ENCODE data around the gene DCAF12. TPM values are rescaled to one million over a fixed set of nuclear protein-coding genes. Genes with fewer than 3 reads are reported as not detected.

The DCAF12 gene
- 10 to 100 TPM; 34.0 to 37.0 TPM for total RNA-seq

DNA sequence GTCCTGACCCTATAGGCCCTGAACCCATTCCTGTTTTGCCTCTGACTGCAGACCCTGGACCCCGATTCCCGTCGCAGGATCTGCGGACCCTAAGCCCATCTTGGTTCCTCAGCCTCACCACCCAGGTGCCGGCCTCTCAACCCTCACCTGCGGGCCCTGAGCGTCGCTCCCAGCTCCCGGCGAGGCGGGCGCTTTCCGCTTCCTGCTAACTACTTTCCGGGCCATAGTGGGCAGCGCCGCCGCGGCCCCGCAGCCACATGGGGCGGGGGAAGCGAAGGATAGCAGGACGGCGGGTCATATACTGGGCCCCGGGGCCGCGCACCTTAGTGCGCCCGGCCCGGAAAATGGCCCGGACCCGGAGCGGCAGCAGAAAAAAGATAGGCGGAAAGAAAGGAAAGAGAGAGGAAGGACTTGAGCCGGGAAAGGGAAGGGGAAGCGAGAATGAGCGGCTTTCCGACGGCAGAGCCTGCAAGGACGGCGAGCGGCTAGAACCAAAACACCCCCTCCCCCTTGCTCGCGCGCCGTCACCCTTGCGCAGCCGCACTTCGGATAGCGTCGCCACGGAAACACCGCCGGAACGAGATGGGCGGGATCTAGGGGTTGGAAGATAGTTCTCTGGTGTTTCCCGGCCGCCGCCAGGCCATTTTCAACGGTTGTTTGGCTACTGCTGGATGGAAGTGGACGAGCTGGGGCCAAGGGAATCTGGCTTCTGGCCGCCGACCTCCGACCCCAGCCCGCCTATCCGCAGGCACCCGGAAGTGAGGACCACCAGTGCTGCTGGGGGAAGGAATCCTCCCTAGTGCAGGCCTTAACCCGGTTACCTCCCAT, at the start of gene DCAF12:
Gene DCAF12 (minus strand): TSS at position 492 of the 828 bp plus-strand sequence. CDS start 267 bp downstream, at position 225.
- peak within 1 kb of the TSS; percentile 93 for H3K4me3 Mint-ChIP-seq
- H3K9me3 Mint-ChIP-seq: no peaks in the 10 kb centered on the region
- CTCF ChIA-PET: interaction anchor here (3.6 kb wide), 1 partner anchor 127 kb away, joined by 15 read pairs; no protein-coding TSS in a partner anchor
- H3K27ac Mint-ChIP-seq: peak within 1 kb of the TSS; percentile 93
- peaks cover 25% of the 10 kb centered on the region for H3K36me3 Mint-ChIP-seq (ENCODE audit: low read depth)
- peak; percentile 94 for DNase-seq
- H3K27me3 Mint-ChIP-seq (ENCODE audit: low read depth): no peaks in the 10 kb centered on the region
- H3K4me1 Mint-ChIP-seq (ENCODE audit: low read depth): peaks cover 35% of the 10 kb centered on the region
- intact Hi-C loops (cut with micrococcal nuclease): loop anchor here (1.0 to 10.0 kb wide), 10 partner anchors 53 to 654 kb away; partner anchors contain the start of genes DNAI1, FAM219A, KIF24 and NOL6

DNA sequence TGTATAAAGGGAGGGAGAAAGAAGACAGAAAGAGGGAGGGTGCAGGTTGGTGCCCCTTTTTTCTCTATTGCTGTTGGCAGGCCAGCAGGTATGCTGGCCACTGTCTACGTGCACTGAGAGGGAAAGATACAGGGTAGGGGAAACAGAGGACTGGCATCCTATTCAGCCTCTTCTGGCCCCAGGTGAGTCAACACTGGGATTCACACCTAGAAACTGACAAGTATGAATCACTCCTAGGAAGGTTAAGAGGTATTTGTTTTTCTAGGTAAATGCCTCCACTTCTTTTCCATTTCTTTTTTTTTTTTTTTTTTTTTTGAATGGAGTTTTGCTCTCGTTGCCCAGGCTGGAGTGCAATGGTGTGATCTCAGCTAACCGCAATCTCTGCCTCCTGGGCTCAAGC, 49.6 kb upstream of the DCAF12 start:
- CTCF ChIA-PET: no interaction called here

DNA sequence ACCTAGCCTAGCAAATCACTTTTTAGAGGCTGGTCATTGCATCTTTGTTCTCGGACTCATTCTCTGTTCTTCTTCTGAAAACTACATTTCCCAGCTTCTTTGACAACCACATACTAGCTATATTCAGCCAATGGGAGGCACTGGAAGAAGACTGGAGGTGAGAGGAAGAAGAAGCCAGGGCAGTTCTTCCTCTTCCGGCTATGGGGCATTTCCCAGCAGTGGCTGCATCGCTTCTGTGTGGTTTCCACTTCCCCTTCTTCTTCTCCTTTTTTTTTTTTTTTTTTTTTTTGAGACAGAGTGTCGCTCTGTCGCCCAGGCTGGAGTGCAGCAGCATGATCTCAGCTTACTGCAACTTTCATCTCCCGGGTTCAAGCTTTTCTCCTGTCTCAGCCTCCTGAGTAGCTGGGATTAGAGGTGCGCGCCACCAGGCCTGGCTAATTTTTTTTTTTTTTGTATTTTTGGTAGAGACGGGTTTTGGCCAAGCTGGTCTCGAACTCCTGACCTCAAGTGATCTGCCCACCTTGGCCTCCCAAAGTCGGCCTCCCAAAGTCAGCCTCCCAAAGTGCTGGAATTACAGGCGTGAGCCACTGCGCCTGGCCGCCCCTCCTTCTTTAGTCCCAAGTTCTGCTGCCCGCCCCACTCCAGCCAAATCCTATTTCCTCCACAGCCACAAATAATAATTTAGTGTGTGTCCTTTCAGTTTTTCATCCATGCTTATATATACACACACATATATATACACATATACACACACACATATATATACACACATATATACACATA, 45.4 kb upstream of the DCAF12 start:
- DNase-seq: peak; percentile 67
- Mint-ChIP-seq H3K4me3 (peak overlapping the region; percentile 37), H3K9me3 (no peaks in the 10 kb centered on the region), H3K4me1 (ENCODE audit: low read depth) (peaks cover 12% of the 10 kb centered on the region), H3K27me3 (ENCODE audit: low read depth) (no peaks in the 10 kb centered on the region), H3K27ac (peak overlapping the region; percentile 71), H3K36me3 (ENCODE audit: low read depth) (no peaks in the 10 kb centered on the region)
- intact Hi-C loops (cut with micrococcal nuclease): loop anchor here (10.0 kb wide), 1 partner anchor 283 kb away; the partner anchor contains the start of genes DNAI1 and FAM219A
- CTCF ChIA-PET: interaction anchor here (0.6 to 0.7 kb wide), 2 partner anchors 56 to 193 kb away, joined by 3 read pairs; no protein-coding TSS in a partner anchor

More for the DNA sequence above, 49.6 kb upstream of the DCAF12 start:
- Mint-ChIP-seq H3K9me3 (no peaks in the 10 kb centered on the region), H3K27me3 (ENCODE audit: low read depth) (no peaks in the 10 kb centered on the region), H3K4me1 (ENCODE audit: low read depth) (peaks cover 21% of the 10 kb centered on the region), H3K36me3 (ENCODE audit: low read depth) (peaks cover 2% of the 10 kb centered on the region), H3K4me3 (no peak overlapping the region), H3K27ac (no peak overlapping the region)
- intact Hi-C loops (cut with micrococcal nuclease): loop anchor here (5.0 to 10.0 kb wide), 2 partner anchors 279 to 729 kb away; partner anchors contain the start of genes AQP3, DNAI1 and FAM219A
- no peak for DNase-seq

DNA sequence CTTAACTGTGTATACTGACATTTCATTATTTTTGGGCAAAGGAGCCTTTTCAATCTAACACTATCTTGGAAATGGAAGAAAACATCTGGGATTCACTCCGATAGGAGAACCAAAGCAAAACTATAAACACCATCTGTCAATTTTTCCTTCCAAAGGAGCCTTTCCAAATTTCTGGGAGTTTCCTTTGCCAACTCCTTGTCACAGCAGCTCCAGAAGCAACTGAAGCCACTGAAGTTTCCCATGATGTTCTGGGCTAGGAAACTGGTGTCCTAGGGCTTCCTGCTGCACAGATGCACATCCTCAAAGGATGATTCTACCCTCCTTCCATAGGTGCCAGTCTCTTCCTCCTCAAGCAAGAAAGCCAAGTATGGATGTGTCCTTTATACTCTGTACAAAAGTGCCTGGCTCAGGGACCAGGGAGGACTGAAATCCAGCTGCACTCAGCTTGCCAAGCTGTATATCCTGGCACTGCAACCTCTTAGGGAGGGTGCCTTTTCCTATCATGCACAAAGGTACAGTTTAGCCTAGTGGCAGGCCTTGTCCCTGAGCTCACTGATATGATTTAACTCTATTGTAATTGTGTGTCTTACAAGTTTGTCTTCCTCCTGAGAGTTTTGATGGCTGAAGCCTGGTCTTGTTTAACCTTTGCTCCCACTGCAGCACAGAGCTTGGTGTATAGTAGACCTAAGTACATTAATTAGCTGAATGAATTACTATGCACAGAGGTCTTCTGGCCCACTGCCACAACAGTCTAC, 43.9 kb upstream of the DCAF12 start:
- Mint-ChIP-seq H3K27me3 (ENCODE audit: low read depth) (no peaks in the 10 kb centered on the region), H3K4me3 (no peak overlapping the region), H3K9me3 (no peaks in the 10 kb centered on the region), H3K36me3 (ENCODE audit: low read depth) (no peaks in the 10 kb centered on the region), H3K4me1 (ENCODE audit: low read depth) (peaks cover 8% of the 10 kb centered on the region), H3K27ac (no peak overlapping the region)
- CTCF ChIA-PET: no interaction called here
- intact Hi-C loops (cut with micrococcal nuclease): loop anchor here (10.0 kb wide), 1 partner anchor 284 kb away; the partner anchor contains the start of genes DNAI1 and FAM219A
- DNase-seq: no peak

DNA sequence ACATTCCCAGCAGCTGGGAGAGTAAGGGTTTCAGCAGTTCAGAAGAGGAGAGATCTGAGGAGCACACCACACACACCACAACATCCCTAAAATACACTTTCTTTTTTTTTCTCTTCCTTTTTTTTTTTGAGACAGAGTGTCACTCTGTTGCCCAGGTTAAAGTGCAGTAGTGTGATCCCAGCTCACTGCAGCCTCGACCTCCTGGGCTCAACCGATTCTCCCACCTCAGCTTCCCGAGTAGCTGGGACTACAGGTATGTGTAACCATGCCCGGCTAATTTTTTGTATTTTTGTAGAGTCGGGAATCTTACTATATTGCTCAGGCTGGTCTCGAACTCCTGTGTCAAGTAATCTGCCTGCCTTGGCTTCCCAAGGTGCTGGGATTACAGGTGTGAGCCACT, 42.6 kb upstream of the DCAF12 start:
- Mint-ChIP-seq H3K27me3 (ENCODE audit: low read depth) (no peaks in the 10 kb centered on the region), H3K4me3 (no peak overlapping the region), H3K4me1 (ENCODE audit: low read depth) (peaks cover 8% of the 10 kb centered on the region), H3K27ac (no peak overlapping the region), H3K9me3 (no peaks in the 10 kb centered on the region), H3K36me3 (ENCODE audit: low read depth) (no peaks in the 10 kb centered on the region)
- CTCF ChIA-PET: interaction anchor here (0.7 kb wide), 1 partner anchor 33 kb away, joined by 7 read pairs; no protein-coding TSS in a partner anchor
- no peak for DNase-seq
- intact Hi-C loops (cut with micrococcal nuclease): no loop called here

DNA sequence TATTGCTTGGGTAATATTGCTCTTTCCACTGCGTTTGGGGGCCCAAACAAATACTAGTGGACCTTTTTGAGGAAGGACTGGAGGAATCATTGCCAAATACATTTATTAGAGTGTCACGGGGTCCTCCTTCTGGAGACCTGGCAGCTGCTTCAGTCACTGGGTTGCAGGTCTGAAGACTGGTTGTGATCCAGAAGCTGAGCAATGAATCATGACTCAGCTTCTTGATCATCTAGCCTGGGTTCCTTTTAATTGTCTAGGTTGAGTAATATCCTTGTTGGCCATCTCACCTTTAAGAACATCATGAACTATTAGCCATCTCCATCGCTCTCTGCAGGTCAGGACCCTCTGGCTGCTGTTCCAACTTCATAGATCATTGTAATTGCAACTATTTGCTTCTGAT, 36.9 kb upstream of the DCAF12 start:
- no peaks in the 10 kb centered on the region for H3K4me1 Mint-ChIP-seq (ENCODE audit: low read depth)
- DNase-seq: no peak
- no peaks in the 10 kb centered on the region for H3K9me3 Mint-ChIP-seq
- no peaks in the 10 kb centered on the region for H3K36me3 Mint-ChIP-seq (ENCODE audit: low read depth)
- no peak overlapping the region for H3K4me3 Mint-ChIP-seq
- intact Hi-C loops (cut with micrococcal nuclease): no loop called here
- no peak overlapping the region for H3K27ac Mint-ChIP-seq
- CTCF ChIA-PET: interaction anchor here (1.0 kb wide), 1 partner anchor 16 kb away, joined by 3 read pairs; no protein-coding TSS in a partner anchor
- H3K27me3 Mint-ChIP-seq (ENCODE audit: low read depth): no peaks in the 10 kb centered on the region

DNA sequence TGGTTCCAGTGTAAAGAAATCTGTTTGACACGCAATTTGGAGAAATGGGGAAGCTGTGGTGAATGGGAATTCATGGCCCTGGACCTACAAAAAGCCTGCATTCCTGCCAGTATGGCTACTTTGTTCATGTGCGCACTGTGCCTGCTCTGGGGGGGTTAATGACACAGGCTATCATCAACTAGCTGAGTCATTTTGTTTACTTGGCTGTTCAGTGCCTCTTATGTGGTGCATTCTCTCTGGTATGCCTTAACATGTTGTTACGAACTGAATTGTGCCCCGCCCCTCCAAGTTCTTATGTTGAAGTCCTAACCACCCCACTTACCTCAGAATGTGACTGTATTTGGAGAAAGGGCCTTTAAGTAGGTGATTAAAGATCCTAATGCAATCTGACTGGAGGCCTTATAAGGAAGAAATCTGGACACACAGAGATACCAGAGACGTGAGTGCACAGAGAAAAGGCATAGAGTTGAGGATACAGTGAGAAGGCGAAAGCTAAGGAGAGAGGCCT, 31.9 kb upstream of the DCAF12 start:
- Mint-ChIP-seq H3K4me1 (ENCODE audit: low read depth) (no peaks in the 10 kb centered on the region), H3K9me3 (no peaks in the 10 kb centered on the region), H3K4me3 (no peak overlapping the region), H3K36me3 (ENCODE audit: low read depth) (no peaks in the 10 kb centered on the region), H3K27ac (no peak overlapping the region), H3K27me3 (ENCODE audit: low read depth) (no peaks in the 10 kb centered on the region)
- intact Hi-C loops (cut with micrococcal nuclease): no loop called here
- CTCF ChIA-PET: interaction anchor here (0.5 to 1.0 kb wide), 2 partner anchors 94 to 265 kb away, joined by 3 read pairs; no protein-coding TSS in a partner anchor
- no peak for DNase-seq

DNA sequence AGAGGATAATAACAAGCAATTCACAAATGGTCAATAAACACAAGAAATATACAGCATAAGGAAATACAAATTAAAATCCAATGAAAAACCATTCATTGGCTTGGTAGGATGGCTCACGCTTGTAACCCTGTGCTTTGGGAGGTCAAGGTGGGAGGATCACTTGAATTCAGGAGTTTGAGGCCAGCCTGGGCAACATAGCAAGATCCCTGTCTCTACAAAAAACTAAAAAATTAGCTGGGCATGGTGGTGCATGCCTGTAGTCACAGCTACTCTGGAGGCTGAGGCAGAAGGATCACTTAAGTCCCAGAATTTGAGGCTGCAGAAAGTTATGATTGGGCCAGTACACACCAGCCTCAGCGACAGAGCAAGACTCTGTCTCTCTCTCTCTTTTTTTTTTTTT, 31.4 kb upstream of the DCAF12 start:
- no peak overlapping the region for H3K27ac Mint-ChIP-seq
- no peak for DNase-seq
- no peaks in the 10 kb centered on the region for H3K9me3 Mint-ChIP-seq
- no peaks in the 10 kb centered on the region for H3K27me3 Mint-ChIP-seq (ENCODE audit: low read depth)
- H3K4me1 Mint-ChIP-seq (ENCODE audit: low read depth): no peaks in the 10 kb centered on the region
- H3K4me3 Mint-ChIP-seq: no peak overlapping the region
- no peaks in the 10 kb centered on the region for H3K36me3 Mint-ChIP-seq (ENCODE audit: low read depth)
- CTCF ChIA-PET: interaction anchor here (1.0 kb wide), 1 partner anchor 95 kb away, joined by 3 read pairs; no protein-coding TSS in a partner anchor
- intact Hi-C loops (cut with micrococcal nuclease): no loop called here

DNA sequence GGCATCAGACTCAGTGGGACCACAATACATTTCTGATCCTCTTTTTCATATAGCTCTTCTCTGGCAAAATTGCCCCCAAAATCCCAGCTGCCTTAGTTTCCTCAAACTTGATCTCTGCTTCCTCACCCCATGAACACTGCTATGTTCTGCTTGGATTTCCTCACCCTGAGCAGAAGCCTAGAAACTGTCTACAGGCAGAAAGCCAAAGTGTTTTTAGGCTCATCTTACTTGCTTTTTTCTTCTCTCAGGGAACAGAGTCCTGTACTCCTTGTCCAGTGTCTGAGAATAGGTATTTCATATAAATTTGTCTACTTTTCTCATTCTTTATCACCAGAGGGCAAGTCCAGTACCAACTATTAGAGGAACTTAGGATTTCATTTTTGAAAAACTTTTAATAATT, 30.8 kb upstream of the DCAF12 start:
- H3K4me3 Mint-ChIP-seq: no peak overlapping the region
- H3K9me3 Mint-ChIP-seq: no peaks in the 10 kb centered on the region
- intact Hi-C loops (cut with micrococcal nuclease): no loop called here
- no peaks in the 10 kb centered on the region for H3K27me3 Mint-ChIP-seq (ENCODE audit: low read depth)
- no peak for DNase-seq
- CTCF ChIA-PET: no interaction called here
- no peaks in the 10 kb centered on the region for H3K36me3 Mint-ChIP-seq (ENCODE audit: low read depth)
- H3K4me1 Mint-ChIP-seq (ENCODE audit: low read depth): no peaks in the 10 kb centered on the region
- no peak overlapping the region for H3K27ac Mint-ChIP-seq

DNA sequence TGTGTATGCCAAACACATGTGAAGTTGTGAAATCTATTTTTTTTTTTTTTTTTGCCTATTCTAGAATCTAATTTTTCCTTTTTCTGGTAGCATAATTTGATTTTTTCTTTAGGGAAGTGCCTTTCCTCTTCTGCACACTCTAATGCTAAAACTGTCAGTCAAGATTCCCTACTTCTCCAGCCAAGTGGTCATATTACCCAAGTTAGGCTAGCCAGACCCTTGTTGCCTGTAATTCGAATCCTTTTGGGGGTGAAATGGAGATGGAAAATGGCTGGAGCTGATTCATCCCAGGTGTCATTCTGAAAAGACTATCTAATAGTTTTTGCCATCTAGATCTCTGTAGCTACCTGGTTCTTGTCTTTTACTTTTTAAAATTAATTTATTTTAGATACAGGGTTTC, 27.6 kb upstream of the DCAF12 start:
- Mint-ChIP-seq H3K27ac (no peak overlapping the region), H3K27me3 (ENCODE audit: low read depth) (no peaks in the 10 kb centered on the region), H3K36me3 (ENCODE audit: low read depth) (no peaks in the 10 kb centered on the region), H3K4me1 (ENCODE audit: low read depth) (no peaks in the 10 kb centered on the region), H3K4me3 (no peak overlapping the region), H3K9me3 (no peaks in the 10 kb centered on the region)
- intact Hi-C loops (cut with micrococcal nuclease): no loop called here
- DNase-seq: no peak
- CTCF ChIA-PET: no interaction called here

DNA sequence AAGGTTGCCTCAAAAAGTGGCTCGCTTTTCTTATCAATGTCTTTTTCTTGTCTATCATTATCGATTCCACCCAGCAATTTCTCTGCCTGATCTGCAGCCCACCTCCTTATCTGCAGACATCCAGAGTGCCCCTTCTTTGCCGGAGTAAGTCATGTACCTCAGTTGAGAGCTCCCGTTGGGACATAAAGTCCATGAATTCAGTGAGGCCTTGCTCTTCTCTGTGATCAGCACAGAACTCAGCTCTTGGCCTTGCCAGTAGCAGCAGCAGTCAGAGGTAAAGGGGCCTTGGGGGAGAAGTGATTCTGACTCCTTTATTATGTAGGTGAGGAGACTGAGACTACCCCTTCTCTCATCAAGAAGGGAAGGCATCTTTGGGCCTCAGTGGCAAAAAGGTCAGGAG, 24.9 kb upstream of the DCAF12 start:
- H3K27ac Mint-ChIP-seq: no peak overlapping the region
- H3K4me3 Mint-ChIP-seq: no peak overlapping the region
- H3K4me1 Mint-ChIP-seq (ENCODE audit: low read depth): no peaks in the 10 kb centered on the region

More for the DNA sequence above, 24.9 kb upstream of the DCAF12 start:
- intact Hi-C loops (cut with micrococcal nuclease): no loop called here
- CTCF ChIA-PET: no interaction called here
- Mint-ChIP-seq H3K36me3 (ENCODE audit: low read depth) (no peaks in the 10 kb centered on the region), H3K27me3 (ENCODE audit: low read depth) (no peaks in the 10 kb centered on the region), H3K9me3 (no peaks in the 10 kb centered on the region)
- DNase-seq: no peak

Data from activated naive CD4-positive, alpha-beta T cell treated with anti-CD3 and anti-CD28 coated beads for 36 hours (primary cell).